ENCODE data around the gene UBASH3A. TPM values are rescaled to one million over a fixed set of nuclear protein-coding genes. Genes with fewer than 3 reads are reported as not detected.

Gene UBASH3A
- total RNA-seq, 2 donors from 2014 or later: 0.12 TPM; not detected in 1

GRCh38 chr21:42375966-42376337 is 27.8 kb upstream of the UBASH3A start:
- no peaks in the 10 kb centered on the region for H3K4me1 ChIP-seq
- no peak overlapping the region for H3K4me3 ChIP-seq
- no peaks in the 10 kb centered on the region for H3K36me3 ChIP-seq
- no peak overlapping the region for H3K27ac ChIP-seq
- no peaks in the 10 kb centered on the region for H3K9me3 ChIP-seq
- no peaks in the 10 kb centered on the region for H3K27me3 ChIP-seq
- TF ChIP-seq CTCF (IDR thresholded peaks at IDR 0.05): no peak
- DNase-seq (ENCODE audit: low spot score): no peak

- peaks cover 0 to 5% of the 10 kb centered on the region in 2 donors for H3K9me3 ChIP-seq
These were observed 27.2 kb upstream of the UBASH3A start for GRCh38 chr21:42376338-42376982.

GRCh38 chr21:42377211-42377950 is 26.3 kb upstream of the UBASH3A start:
- no peaks in the 10 kb centered on the region for H3K36me3 ChIP-seq
- no peaks in the 10 kb centered on the region for H3K4me1 ChIP-seq
- no peak for TF ChIP-seq CTCF (IDR thresholded peaks at IDR 0.05)
- H3K27ac ChIP-seq: no peak overlapping the region
- H3K4me3 ChIP-seq: no peak overlapping the region
- peaks cover 0 to 14% of the 10 kb centered on the region in 2 donors for H3K9me3 ChIP-seq
- H3K27me3 ChIP-seq: no peaks in the 10 kb centered on the region
- no peak for DNase-seq (ENCODE audit: low spot score)

More at GRCh38 chr21:42376338-42376982, 27.2 kb upstream of the UBASH3A start:
- Histone ChIP-seq H3K27ac (no peak overlapping the region), H3K27me3 (no peaks in the 10 kb centered on the region), H3K36me3 (no peaks in the 10 kb centered on the region), H3K4me1 (no peaks in the 10 kb centered on the region), H3K4me3 (no peak overlapping the region)
- TF ChIP-seq CTCF (IDR thresholded peaks at IDR 0.05): no peak
- no peak for DNase-seq (ENCODE audit: low spot score)

GRCh38 chr21:42377951-42378340 is 25.8 kb upstream of the UBASH3A start:
- TF ChIP-seq CTCF (IDR thresholded peaks at IDR 0.05): no peak
- H3K27me3 ChIP-seq: no peaks in the 10 kb centered on the region

GRCh38 chr21:42378418-42378817 is 25.3 kb upstream of the UBASH3A start:
- H3K9me3 ChIP-seq: peaks cover 0 to 15% of the 10 kb centered on the region in 2 donors
- no peaks in the 10 kb centered on the region for H3K27me3 ChIP-seq
- H3K36me3 ChIP-seq: no peaks in the 10 kb centered on the region
- H3K27ac ChIP-seq: no peak overlapping the region
- no peak overlapping the region for H3K4me3 ChIP-seq
- no peak for DNase-seq (ENCODE audit: low spot score)
- H3K4me1 ChIP-seq: no peaks in the 10 kb centered on the region
- no peak for TF ChIP-seq CTCF (IDR thresholded peaks at IDR 0.05)

More at GRCh38 chr21:42377951-42378340, 25.8 kb upstream of the UBASH3A start:
- Histone ChIP-seq H3K9me3 (peaks cover 0 to 15% of the 10 kb centered on the region in 2 donors), H3K4me3 (no peak overlapping the region), H3K27ac (no peak overlapping the region), H3K4me1 (no peaks in the 10 kb centered on the region), H3K36me3 (no peaks in the 10 kb centered on the region)
- DNase-seq (ENCODE audit: low spot score): no peak

Measured in right atrium auricular region (tissue), 2 donors.